Panc1 (cell line): Measurements from ENCODE around the gene MPZL1. TPM values are rescaled to one million over a fixed set of nuclear protein-coding genes. Genes with fewer than 3 reads are reported as not detected.

Experiments
- ATAC-seq: fragments of 200-7000 bp; cut with Tn5 transposase; 2 replicates; pipeline ENCODE4 v1.9.1; 2020; ENCODE audit warnings: mild to moderate bottlenecking, moderate library complexity
- BruUV-seq: library from RNA; stranded (reverse); fragments of 400-500 nt; replicated peaks from 2 replicates; lab custom pipeline; 2021; lab: Mats Ljungman, UMichigan
- CTCF ChIA-PET: fragments of 300-600 bp; sonication (Branson Sonifier 250); formaldehyde crosslinking; loops from one replicate; lab custom pipeline; 2022; ENCODE audit warnings: antibody characterized with exemption; lab: Charles Lee
- POLR2A ChIA-PET: fragments of 300-600 bp; sonication (Branson Sonifier 250); formaldehyde crosslinking; loops from one replicate; lab custom pipeline; 2022; ENCODE audit warnings: antibody characterized with exemption; lab: Charles Lee
- DNase-seq: peaks from one replicate; pipeline ENCODE4 v3.0.0-alpha.2; 2010; ENCODE audit warnings: low read depth, low spot score
- H3K27ac ChIP-seq: 2 replicates; pipeline ENCODE4 v1.5.1; 2011; ENCODE audit warnings: mild to moderate bottlenecking, low read length, inconsistent platforms
- H3K27me3 ChIP-seq: fragments of 200-500 bp; sonication (Bioruptor generic); 2 replicates; pipeline ENCODE4 v1.6.0; 2014; ENCODE audit warnings: low read length, inconsistent platforms; ENCODE audit not compliant: control insufficient read depth, insufficient read depth
- H3K36me3 ChIP-seq: fragments of 200-500 bp; sonication (Bioruptor generic); 2 replicates; pipeline ENCODE4 v1.5.1; 2014; ENCODE audit warnings: inconsistent platforms, mild to moderate bottlenecking, low read length, moderate library complexity; ENCODE audit not compliant: control insufficient read depth, insufficient read depth
- H3K4me1 ChIP-seq: 2 replicates; pipeline ENCODE4 v1.5.1; 2011; ENCODE audit warnings: inconsistent platforms, mild to moderate bottlenecking, low read length, moderate library complexity; ENCODE audit not compliant: control insufficient read depth, insufficient read depth
- H3K4me3 ChIP-seq, 2 experiments: 2 replicates each; pipeline ENCODE4 v1.5.1; 2011 to 2012; ENCODE audit warnings: low read depth in 2 of 2, low read length in 2 of 2, mild to moderate bottlenecking in 2 of 2, inconsistent platforms in 1 of 2, moderate library complexity in 1 of 2
- H3K9me3 ChIP-seq: fragments of 200-500 bp; sonication (Bioruptor generic); 2 replicates; pipeline ENCODE4 v1.5.1; 2014; ENCODE audit warnings: low read depth, mild to moderate bottlenecking, inconsistent platforms, low read length, moderate library complexity; ENCODE audit not compliant: control insufficient read depth, insufficient read depth
- CTCF ChIP-seq: fragments of 450-650 bp; IDR thresholded peaks from 2 replicates; pipeline ENCODE4 v1.5.1; 2017; ENCODE audit warnings: mild to moderate bottlenecking
- POLR2AphosphoS5 ChIP-seq: IDR thresholded peaks from 2 replicates; pipeline ENCODE4 v1.6.1; 2012; ENCODE audit warnings: mild to moderate bottlenecking, low read depth, low read length, moderate library complexity
- REST ChIP-seq, 2 experiments: IDR thresholded peaks; 2 replicates each; pipeline ENCODE4 v1.6.1; 2011 to 2012; ENCODE audit warnings: low read depth in 2 of 2, control low read depth in 1 of 2, low read length in 1 of 2, mild to moderate bottlenecking in 1 of 2, moderate library complexity in 1 of 2; ENCODE audit not compliant: insufficient read depth in 1 of 2
- SIN3A ChIP-seq: IDR thresholded peaks from 2 replicates; pipeline ENCODE4 v1.6.1; 2012; ENCODE audit warnings: low read depth, mild to moderate bottlenecking, low read length, moderate library complexity, borderline replicate concordance; ENCODE audit not compliant: insufficient read depth
- TCF7L2 ChIP-seq: IDR thresholded peaks from 2 replicates; pipeline ENCODE4 v1.6.1; 2011; ENCODE audit warnings: mild to moderate bottlenecking, low read depth, low read length, inconsistent platforms
- in situ Hi-C: cut with HindIII; loops from 2 replicates; pipeline ENCODE4 v1.10.0; 2016; ENCODE audit warnings: low sequenced_read_pairs, low pct_unique_long_range_greater_than_20kb
- intact Hi-C: fragments of 100-400 bp; cut with micrococcal nuclease; formaldehyde crosslinking; loops from one replicate; pipeline ENCODE4 v1.10.0; 2022; ENCODE audit not compliant: unreplicated experiment
- total RNA-seq: library from RNA; stranded (reverse); gene quantifications from one replicate; pipeline ENCODE4 v1.2.1, GENCODE V29; 2021; ENCODE audit not compliant: unreplicated experiment

The MPZL1 gene
- total RNA-seq, 1 experiment from 2014 or later: 72.0 TPM

GRCh38 chr1:167762061-167762746, 40.4 kb downstream of the MPZL1 start:
- no peaks in the 10 kb centered on the region for H3K9me3 ChIP-seq
- H3K4me1 ChIP-seq: no peaks in the 10 kb centered on the region
- CTCF ChIA-PET: no interaction called here
- DNase-seq: no peak
- no peaks in the 10 kb centered on the region for H3K27me3 ChIP-seq
- BruUV-seq: no TSS peak
- POLR2A ChIA-PET: no interaction called here
- intact Hi-C loops: no loop called here
- in situ Hi-C loops: no loop called here
- H3K36me3 ChIP-seq: no peaks in the 10 kb centered on the region
- no peak overlapping the region for H3K27ac ChIP-seq
- ATAC-seq: no peak
- H3K4me3 ChIP-seq: no peak overlapping the region
- TF ChIP-seq CTCF (no peak), TCF7L2 (no peak), SIN3A (no peak), POLR2AphosphoS5 (no peak), REST (IDR thresholded peaks at IDR 0.05; ENCODE audit: insufficient read depth in 1 of 2, low read depth in 2 of 2, low read length in 1 of 2) (no peak)

- Histone ChIP-seq H3K27ac (no peak overlapping the region), H3K4me1 (no peaks in the 10 kb centered on the region), H3K9me3 (no peaks in the 10 kb centered on the region), H3K4me3 (no peak overlapping the region), H3K27me3 (no peaks in the 10 kb centered on the region), H3K36me3 (no peaks in the 10 kb centered on the region)
- no TSS peak for BruUV-seq
- CTCF ChIA-PET: interaction anchor here (0.7 kb wide), 1 partner anchor 365 kb away, joined by 4 read pairs; no protein-coding TSS in a partner anchor
- ATAC-seq (no peak), DNase-seq (no peak)
- no peak for TF ChIP-seq POLR2AphosphoS5
- no peak for TF ChIP-seq REST (IDR thresholded peaks at IDR 0.05; ENCODE audit: insufficient read depth in 1 of 2, low read depth in 2 of 2, low read length in 1 of 2)
- TF ChIP-seq CTCF: no peak
- TF ChIP-seq TCF7L2: no peak
- no peak for TF ChIP-seq SIN3A
- intact Hi-C loops: no loop called here
- POLR2A ChIA-PET: no interaction called here
- in situ Hi-C loops: no loop called here
Measured at GRCh38 chr1:167763525-167764220, 41.9 kb downstream of the MPZL1 start.
